Erythroblast (primary cell): ENCODE data around the gene RPS6KA2.

ENCODE experiments used
- GATA1 ChIP-seq: IDR thresholded peaks from 2 replicates; pipeline ENCODE4 v1.6.1; 2011; ENCODE audit warnings: low read depth, mild to moderate bottlenecking, control low read depth, low read length, moderate library complexity
- POLR2A ChIP-seq: IDR thresholded peaks from 2 replicates; pipeline ENCODE4 v1.6.1; 2011; ENCODE audit warnings: mild to moderate bottlenecking, low read length

DNA sequence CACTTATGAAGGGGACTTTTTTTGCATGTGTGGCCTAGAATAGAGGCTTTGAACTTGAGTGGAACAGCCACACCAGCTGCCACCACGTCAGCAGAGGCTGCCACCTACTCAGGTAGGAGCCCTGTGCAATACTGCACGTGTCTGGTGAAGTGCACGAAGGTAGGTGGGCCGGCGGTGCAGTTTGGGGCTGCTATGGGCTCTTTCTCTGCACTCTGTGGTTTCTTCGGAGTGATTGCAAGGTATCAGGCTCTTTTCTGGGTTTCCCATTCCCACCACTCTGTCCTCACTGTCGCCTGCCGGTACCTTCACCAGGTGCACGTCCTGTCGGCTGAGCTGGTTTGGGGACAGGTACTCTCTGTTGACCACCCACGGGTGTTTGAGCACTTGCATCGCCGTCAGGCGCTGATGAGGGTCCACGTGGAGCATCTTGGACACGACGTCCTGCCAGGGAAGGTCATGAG lies 213.5 kb downstream of the RPS6KA2 start:
- TF ChIP-seq POLR2A, result no peak
- TF ChIP-seq GATA1, result no peak
